Left lung (tissue), 10 donors: ENCODE results near the gene P3H1. TPM values are rescaled to one million over a fixed set of nuclear protein-coding genes. Genes with fewer than 3 reads are reported as not detected.

Experiments used
- ATAC-seq: fragments of 200-7000 bp; cut with Tn5 transposase; one replicate; pipeline ENCODE4 v1.9.1; 2020; ENCODE audit warnings: moderate library complexity
- DNase-seq, 4 donors: peaks; one replicate each; pipeline ENCODE4 v3.0.0-alpha.2; 2013 to 2020
- H3K27ac ChIP-seq, 2 donors: fragments of 200-600 bp; sonication (generic) in 1 of 2; one replicate each; pipeline versions ENCODE4 v1.5.0 to v1.8.0; 2020 to 2021
- H3K27me3 ChIP-seq, 2 donors: fragments of 200-600 bp; sonication (generic) in 1 of 2; one replicate each; pipeline versions ENCODE4 v1.5.0 to v1.8.0; 2020 to 2021
- H3K36me3 ChIP-seq, 2 donors: fragments of 200-600 bp; sonication (generic) in 1 of 2; one replicate each; pipeline versions ENCODE4 v1.5.0 to v1.8.0; 2020 to 2021
- H3K4me1 ChIP-seq, 2 donors: fragments of 200-600 bp; one replicate each; pipeline ENCODE4 v1.8.0; 2021
- H3K4me3 ChIP-seq, 2 donors: fragments of 200-600 bp; sonication (generic) in 1 of 2; one replicate each; pipeline versions ENCODE4 v1.5.0 to v1.8.0; 2020 to 2021; ENCODE audit warnings: mild to moderate bottlenecking in 1 of 2
- H3K9me3 ChIP-seq, 2 donors: fragments of 200-600 bp; sonication (generic) in 1 of 2; one replicate each; pipeline versions ENCODE4 v1.5.0 to v1.8.0; 2020 to 2021
- intact Hi-C, 2 donors: fragments of 100-400 bp; cut with DNase I; formaldehyde crosslinking; loops; one replicate each; pipeline versions ENCODE4 v1.11.2 to v1.14.2; 2022
- polyA plus RNA-seq, 6 donors: library from polyadenylated mRNA; unstranded; fragments of 120-200 nt; gene quantifications; one replicate each; pipeline ENCODE4 v1.2.1, GENCODE V29; 2013; ENCODE audit not compliant: insufficient read length in 6 of 6
- total RNA-seq, 2 donors: library from RNA; stranded (reverse); fragmentation: NEBNext Ultra II Directional; extraction: Animal tissue kit (Norgen Biotek cat#: 25700); gene quantifications; one replicate each; pipeline ENCODE4 v1.2.1, GENCODE V29; 2021
- TF ChIP-seq, protein P1 (sequence below), 2 donors: fragments of 200-600 bp; sonication (generic) in 1 of 2; IDR thresholded peaks; one replicate each; pipeline versions ENCODE4 v1.5.0 to v1.8.0; 2021; ENCODE audit warnings: antibody characterized with exemption in 2 of 2
- donor health status: DM: no; HTN: yes; CAD: no.
- donor health status: DM: no; HTN: no; CAD: no.

Gene P3H1
- total and polyA plus RNA-seq, 8 donors, result 47.4 to 101 (median 86.1) TPM

DNA sequence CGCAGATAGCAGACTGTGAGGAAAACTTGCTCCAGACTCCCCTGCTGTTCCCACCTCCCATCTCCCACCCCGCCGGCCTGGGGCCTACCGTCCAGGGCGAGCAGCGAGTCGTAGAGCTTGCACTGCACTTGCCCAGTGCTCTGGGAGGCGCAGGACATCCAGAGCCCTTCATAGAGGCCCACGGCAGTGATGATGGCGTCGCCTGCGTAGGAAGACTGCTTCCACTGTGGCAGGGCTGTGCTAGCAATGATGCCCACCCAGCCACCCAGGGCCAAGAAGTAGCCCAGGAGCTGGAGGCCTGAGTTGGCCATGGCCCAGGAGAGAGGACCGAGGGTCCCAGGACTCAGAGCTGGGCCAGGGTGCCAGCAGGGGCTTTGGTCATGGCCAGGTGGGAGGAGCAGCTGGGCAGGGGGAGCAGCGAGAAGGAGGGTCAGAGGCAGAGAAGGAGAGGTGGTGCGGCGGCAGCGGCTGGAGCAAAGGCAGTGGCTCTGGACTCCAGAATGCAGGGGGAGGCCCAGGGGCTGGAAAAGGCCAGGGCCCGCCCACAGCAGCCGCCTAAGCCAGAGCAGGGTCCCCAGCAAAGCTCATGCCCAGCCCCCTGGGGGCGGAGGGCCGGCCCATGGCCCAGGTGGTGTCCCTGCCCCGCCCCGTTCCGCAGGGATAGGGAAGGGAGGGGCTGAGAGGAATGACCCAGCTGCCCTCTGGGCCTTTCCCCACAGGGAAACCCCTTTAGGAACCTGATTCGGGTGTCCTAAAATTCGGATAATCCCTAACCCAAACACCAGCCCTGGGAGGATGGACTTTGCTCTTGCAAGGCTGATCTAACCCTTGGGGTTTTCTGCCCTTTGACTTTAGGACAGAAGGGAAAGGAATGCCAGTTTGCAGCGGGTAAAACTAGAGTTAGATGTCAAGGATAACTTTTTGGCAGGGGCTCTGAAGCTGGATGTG lies 26.8 kb downstream of the P3H1 start, which contains the start of gene CLDN19:
Gene CLDN19, minus strand, starts transcription at position 484 of the 948 bp plus-strand sequence. Its CDS starts 173 bp downstream, at position 311.
- Histone ChIP-seq H3K27me3 (peaks cover 0 to 5% of the 10 kb centered on the region in 2 donors), H3K36me3 (no peaks in the 10 kb centered on the region), H3K4me1 (peaks cover 0 to 6% of the 10 kb centered on the region in 2 donors), H3K4me3 (no peak within 1 kb of the TSS), H3K27ac (no peak within 1 kb of the TSS), H3K9me3 (no peaks in the 10 kb centered on the region)
- ATAC-seq (peak; percentile 41), DNase-seq (peak in 1 of 4 donors; percentile 34)
- TF ChIP-seq, protein P1, sequence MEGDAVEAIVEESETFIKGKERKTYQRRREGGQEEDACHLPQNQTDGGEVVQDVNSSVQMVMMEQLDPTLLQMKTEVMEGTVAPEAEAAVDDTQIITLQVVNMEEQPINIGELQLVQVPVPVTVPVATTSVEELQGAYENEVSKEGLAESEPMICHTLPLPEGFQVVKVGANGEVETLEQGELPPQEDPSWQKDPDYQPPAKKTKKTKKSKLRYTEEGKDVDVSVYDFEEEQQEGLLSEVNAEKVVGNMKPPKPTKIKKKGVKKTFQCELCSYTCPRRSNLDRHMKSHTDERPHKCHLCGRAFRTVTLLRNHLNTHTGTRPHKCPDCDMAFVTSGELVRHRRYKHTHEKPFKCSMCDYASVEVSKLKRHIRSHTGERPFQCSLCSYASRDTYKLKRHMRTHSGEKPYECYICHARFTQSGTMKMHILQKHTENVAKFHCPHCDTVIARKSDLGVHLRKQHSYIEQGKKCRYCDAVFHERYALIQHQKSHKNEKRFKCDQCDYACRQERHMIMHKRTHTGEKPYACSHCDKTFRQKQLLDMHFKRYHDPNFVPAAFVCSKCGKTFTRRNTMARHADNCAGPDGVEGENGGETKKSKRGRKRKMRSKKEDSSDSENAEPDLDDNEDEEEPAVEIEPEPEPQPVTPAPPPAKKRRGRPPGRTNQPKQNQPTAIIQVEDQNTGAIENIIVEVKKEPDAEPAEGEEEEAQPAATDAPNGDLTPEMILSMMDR (IDR thresholded peaks at IDR 0.05), result no peak
- intact Hi-C loops, result no loop called here

DNA sequence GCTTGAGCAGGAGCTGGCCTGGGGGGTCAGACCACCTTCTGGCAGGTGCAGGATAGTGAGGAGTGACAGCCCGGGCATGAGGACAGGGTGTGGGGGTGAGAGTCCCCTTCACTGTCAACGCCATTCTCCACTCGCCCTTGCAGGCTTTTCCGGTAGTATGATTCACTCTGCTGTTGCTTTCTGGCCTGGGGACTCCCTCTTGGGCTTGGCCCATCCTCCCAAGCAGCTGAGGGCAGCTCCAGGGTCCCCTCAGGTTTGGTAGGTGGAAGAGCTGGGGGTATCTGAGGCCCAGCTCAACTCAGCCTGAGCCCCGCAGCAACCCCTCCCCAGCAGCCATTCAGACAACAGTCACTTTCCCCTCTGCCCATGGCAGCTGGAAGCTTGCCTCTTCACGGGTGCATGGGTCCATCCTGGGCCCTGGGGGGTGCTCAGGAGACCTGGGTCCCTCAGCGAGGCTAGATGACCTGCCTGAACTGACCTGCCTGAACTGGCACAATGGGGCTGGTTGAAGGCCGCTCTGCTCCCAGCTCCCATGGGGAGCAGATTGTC lies 28.1 kb downstream of the P3H1 start:
- H3K4me3 ChIP-seq, result no peak overlapping the region
- intact Hi-C loops, result no loop called here
- DNase-seq (no peak), ATAC-seq (no peak)
- peaks cover 0 to 6% of the 10 kb centered on the region in 2 donors for H3K4me1 ChIP-seq
- peaks cover 0 to 5% of the 10 kb centered on the region in 2 donors for H3K27me3 ChIP-seq
- H3K36me3 ChIP-seq, result no peaks in the 10 kb centered on the region
- TF ChIP-seq, protein P1 (IDR thresholded peaks at IDR 0.05), result no peak
- no peaks in the 10 kb centered on the region for H3K9me3 ChIP-seq
- no peak overlapping the region for H3K27ac ChIP-seq

DNA sequence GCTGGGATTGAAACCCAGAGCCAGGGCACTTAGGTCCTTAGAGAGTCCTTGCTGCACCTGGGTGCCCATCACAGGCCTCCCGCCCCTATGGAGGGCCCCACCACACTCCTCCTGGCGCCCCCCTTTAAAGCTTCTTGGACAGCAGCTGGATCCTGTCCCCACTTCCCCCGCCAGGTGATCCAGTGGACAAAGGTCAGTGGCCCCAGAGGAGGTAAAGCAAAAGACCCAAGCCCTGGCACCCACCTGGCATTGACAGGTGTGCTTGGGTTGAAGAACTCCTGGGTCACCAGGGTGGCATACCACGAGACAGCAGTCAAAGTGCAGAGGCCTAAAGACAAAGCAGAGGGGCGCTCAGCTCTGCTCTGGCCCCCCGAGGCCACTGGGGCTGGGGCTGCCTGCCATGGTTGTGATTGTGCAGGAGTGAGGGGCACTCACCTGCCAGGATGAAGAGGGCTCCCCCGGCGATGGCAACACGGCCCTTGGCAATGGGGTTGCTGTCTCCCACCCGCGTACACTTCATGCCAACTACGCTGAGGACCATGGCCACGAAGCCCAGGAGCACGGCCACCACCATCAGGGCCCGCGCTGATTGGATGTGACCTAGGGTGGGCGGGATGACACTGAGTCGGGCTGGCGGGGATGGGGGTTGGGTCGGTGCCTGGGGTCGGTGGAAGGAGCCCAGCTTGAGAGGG lies 28.7 kb downstream of the P3H1 start:
- H3K4me3 ChIP-seq, result no peak overlapping the region
- ATAC-seq (no peak), DNase-seq (no peak)
- no peaks in the 10 kb centered on the region for H3K9me3 ChIP-seq
- peaks cover 0 to 5% of the 10 kb centered on the region in 2 donors for H3K27me3 ChIP-seq
- no peak overlapping the region for H3K27ac ChIP-seq
- no peaks in the 10 kb centered on the region for H3K36me3 ChIP-seq
- TF ChIP-seq, protein P1 (IDR thresholded peaks at IDR 0.05), result no peak
- peaks cover 0 to 6% of the 10 kb centered on the region in 2 donors for H3K4me1 ChIP-seq
- intact Hi-C loops, result no loop called here

DNA sequence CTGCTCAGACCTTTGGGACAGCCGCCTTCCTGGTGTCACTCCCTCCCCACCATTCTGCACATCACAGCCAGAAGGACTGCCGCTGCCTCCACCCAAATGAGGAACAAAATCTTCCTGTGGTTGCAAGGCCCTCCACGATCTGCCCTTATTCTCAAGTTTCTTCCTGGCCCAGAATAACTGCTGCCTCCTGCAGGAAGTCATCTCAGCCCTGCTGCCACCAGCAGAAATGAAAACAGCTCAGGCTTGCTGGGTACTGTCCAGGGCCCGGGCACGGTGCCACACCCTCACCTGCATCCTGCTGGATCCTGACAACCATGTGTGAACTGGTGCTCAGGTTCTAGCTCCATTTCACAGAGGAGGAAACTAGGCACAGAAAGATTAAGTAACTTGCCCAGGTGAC lies 29.6 kb downstream of the P3H1 start:
- intact Hi-C loops, result no loop called here
- ATAC-seq, result peak; percentile 56
- no peaks in the 10 kb centered on the region for H3K9me3 ChIP-seq
- no peak overlapping the region for H3K27ac ChIP-seq
- peaks cover 0 to 5% of the 10 kb centered on the region in 2 donors for H3K27me3 ChIP-seq
- TF ChIP-seq, protein P1 (IDR thresholded peaks at IDR 0.05), result no peak
- peak in 1 of 4 donors; percentile 51 for DNase-seq
- peaks cover 0 to 6% of the 10 kb centered on the region in 2 donors for H3K4me1 ChIP-seq
- no peak overlapping the region for H3K4me3 ChIP-seq
- no peaks in the 10 kb centered on the region for H3K36me3 ChIP-seq
